NCI-H146 (cell line): ENCODE results near the gene AIFM1.

Source experiments
- DNase-seq: peaks from one replicate; lab custom pipeline; 2025; lab: John Stamatoyannopoulos, UW

Gene AIFM1

GRCh38 chrX:130093271-130093670 is 72.4 kb downstream of the AIFM1 start:
- no peak for DNase-seq

- peak; percentile 34 for DNase-seq
These were observed 73.6 kb downstream of the AIFM1 start for GRCh38 chrX:130091980-130092522.

- DNase-seq: no peak
These were observed 75.3 kb downstream of the AIFM1 start for GRCh38 chrX:130090364-130090763.

GRCh38 chrX:130086447-130087206 is 79.0 kb downstream of the AIFM1 start:
- peak; percentile 64 for DNase-seq

GRCh38 chrX:130085551-130086446 is 79.8 kb downstream of the AIFM1 start:
- no peak for DNase-seq

GRCh38 chrX:130084631-130085237 is 80.9 kb downstream of the AIFM1 start:
- DNase-seq: no peak

GRCh38 chrX:130083656-130084382 is 81.8 kb downstream of the AIFM1 start:
- DNase-seq: no peak

GRCh38 chrX:130083107-130083490 is 82.5 kb downstream of the AIFM1 start:
- DNase-seq: no peak

GRCh38 chrX:130082244-130083106 is 83.2 kb downstream of the AIFM1 start:
- DNase-seq: no peak

GRCh38 chrX:130081421-130082045 is 84.1 kb downstream of the AIFM1 start:
- DNase-seq: no peak

- no peak for DNase-seq
These were observed 84.8 kb downstream of the AIFM1 start for GRCh38 chrX:130080791-130081367.

- peak; percentile 52 for DNase-seq
These were observed 85.7 kb downstream of the AIFM1 start for GRCh38 chrX:130079824-130080406.
